ENCODE measurements around the gene MED13. TPM values are rescaled to one million over a fixed set of nuclear protein-coding genes. Genes with fewer than 3 reads are reported as not detected.

The MED13 gene
- total and polyA plus RNA-seq, 9 of the 15 experiments (the other 6 are each of a cell fraction or from before 2014, with no cell fraction given) = 5.4 to 48.4 (median 28.2) TPM

- TF ChIP-seq SRSF9 (IDR thresholded peaks at IDR 0.05; ENCODE audit: borderline replicate concordance, low read depth, low read length) (no peak), BRF1 (IDR thresholded peaks at IDR 0.05; ENCODE audit: borderline replicate concordance, extremely low read depth, insufficient read length) (no peak), FOXA3 (CRISPR knock-in tag; conservative IDR thresholded peaks at IDR 0.05 in 1 of 2, IDR thresholded peaks at IDR 0.05 in 1 of 2) (no peak), ARID1B (IDR thresholded peaks at IDR 0.05) (no peak), RBM39 (optimal IDR thresholded peaks at IDR 0.05; ENCODE audit: low read depth, low read length) (no peak), POLR2AphosphoS5 (IDR thresholded peaks at IDR 0.05; ENCODE audit: control insufficient read depth, insufficient read depth, low read depth, low read length) (no peak), ETS1 (conservative IDR thresholded peaks at IDR 0.05; ENCODE audit: control insufficient read depth, low read depth, low read length) (no peak)
- TF ChIP-seq, protein P1, sequence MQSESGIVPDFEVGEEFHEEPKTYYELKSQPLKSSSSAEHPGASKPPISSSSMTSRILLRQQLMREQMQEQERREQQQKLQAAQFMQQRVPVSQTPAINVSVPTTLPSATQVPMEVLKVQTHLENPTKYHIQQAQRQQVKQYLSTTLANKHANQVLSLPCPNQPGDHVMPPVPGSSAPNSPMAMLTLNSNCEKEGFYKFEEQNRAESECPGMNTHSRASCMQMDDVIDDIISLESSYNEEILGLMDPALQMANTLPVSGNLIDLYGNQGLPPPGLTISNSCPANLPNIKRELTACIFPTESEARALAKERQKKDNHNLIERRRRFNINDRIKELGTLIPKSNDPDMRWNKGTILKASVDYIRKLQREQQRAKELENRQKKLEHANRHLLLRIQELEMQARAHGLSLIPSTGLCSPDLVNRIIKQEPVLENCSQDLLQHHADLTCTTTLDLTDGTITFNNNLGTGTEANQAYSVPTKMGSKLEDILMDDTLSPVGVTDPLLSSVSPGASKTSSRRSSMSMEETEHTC (IDR thresholded peaks at IDR 0.05) = no peak
- TF ChIP-seq, protein P2, sequence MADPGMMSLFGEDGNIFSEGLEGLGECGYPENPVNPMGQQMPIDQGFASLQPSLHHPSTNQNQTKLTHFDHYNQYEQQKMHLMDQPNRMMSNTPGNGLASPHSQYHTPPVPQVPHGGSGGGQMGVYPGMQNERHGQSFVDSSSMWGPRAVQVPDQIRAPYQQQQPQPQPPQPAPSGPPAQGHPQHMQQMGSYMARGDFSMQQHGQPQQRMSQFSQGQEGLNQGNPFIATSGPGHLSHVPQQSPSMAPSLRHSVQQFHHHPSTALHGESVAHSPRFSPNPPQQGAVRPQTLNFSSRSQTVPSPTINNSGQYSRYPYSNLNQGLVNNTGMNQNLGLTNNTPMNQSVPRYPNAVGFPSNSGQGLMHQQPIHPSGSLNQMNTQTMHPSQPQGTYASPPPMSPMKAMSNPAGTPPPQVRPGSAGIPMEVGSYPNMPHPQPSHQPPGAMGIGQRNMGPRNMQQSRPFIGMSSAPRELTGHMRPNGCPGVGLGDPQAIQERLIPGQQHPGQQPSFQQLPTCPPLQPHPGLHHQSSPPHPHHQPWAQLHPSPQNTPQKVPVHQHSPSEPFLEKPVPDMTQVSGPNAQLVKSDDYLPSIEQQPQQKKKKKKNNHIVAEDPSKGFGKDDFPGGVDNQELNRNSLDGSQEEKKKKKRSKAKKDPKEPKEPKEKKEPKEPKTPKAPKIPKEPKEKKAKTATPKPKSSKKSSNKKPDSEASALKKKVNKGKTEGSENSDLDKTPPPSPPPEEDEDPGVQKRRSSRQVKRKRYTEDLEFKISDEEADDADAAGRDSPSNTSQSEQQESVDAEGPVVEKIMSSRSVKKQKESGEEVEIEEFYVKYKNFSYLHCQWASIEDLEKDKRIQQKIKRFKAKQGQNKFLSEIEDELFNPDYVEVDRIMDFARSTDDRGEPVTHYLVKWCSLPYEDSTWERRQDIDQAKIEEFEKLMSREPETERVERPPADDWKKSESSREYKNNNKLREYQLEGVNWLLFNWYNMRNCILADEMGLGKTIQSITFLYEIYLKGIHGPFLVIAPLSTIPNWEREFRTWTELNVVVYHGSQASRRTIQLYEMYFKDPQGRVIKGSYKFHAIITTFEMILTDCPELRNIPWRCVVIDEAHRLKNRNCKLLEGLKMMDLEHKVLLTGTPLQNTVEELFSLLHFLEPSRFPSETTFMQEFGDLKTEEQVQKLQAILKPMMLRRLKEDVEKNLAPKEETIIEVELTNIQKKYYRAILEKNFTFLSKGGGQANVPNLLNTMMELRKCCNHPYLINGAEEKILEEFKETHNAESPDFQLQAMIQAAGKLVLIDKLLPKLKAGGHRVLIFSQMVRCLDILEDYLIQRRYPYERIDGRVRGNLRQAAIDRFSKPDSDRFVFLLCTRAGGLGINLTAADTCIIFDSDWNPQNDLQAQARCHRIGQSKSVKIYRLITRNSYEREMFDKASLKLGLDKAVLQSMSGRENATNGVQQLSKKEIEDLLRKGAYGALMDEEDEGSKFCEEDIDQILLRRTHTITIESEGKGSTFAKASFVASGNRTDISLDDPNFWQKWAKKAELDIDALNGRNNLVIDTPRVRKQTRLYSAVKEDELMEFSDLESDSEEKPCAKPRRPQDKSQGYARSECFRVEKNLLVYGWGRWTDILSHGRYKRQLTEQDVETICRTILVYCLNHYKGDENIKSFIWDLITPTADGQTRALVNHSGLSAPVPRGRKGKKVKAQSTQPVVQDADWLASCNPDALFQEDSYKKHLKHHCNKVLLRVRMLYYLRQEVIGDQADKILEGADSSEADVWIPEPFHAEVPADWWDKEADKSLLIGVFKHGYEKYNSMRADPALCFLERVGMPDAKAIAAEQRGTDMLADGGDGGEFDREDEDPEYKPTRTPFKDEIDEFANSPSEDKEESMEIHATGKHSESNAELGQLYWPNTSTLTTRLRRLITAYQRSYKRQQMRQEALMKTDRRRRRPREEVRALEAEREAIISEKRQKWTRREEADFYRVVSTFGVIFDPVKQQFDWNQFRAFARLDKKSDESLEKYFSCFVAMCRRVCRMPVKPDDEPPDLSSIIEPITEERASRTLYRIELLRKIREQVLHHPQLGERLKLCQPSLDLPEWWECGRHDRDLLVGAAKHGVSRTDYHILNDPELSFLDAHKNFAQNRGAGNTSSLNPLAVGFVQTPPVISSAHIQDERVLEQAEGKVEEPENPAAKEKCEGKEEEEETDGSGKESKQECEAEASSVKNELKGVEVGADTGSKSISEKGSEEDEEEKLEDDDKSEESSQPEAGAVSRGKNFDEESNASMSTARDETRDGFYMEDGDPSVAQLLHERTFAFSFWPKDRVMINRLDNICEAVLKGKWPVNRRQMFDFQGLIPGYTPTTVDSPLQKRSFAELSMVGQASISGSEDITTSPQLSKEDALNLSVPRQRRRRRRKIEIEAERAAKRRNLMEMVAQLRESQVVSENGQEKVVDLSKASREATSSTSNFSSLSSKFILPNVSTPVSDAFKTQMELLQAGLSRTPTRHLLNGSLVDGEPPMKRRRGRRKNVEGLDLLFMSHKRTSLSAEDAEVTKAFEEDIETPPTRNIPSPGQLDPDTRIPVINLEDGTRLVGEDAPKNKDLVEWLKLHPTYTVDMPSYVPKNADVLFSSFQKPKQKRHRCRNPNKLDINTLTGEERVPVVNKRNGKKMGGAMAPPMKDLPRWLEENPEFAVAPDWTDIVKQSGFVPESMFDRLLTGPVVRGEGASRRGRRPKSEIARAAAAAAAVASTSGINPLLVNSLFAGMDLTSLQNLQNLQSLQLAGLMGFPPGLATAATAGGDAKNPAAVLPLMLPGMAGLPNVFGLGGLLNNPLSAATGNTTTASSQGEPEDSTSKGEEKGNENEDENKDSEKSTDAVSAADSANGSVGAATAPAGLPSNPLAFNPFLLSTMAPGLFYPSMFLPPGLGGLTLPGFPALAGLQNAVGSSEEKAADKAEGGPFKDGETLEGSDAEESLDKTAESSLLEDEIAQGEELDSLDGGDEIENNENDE (IDR thresholded peaks at IDR 0.05; ENCODE audit: low read depth, low read length) = no peak
Observed at GRCh38 chr17:62000186-62000585, 64.9 kb downstream of the MED13 start (continued).
